Hepatocyte (in vitro differentiated cells): ENCODE data around the gene SHE. TPM values are rescaled to one million over a fixed set of nuclear protein-coding genes. Genes with fewer than 3 reads are reported as not detected.

Experiments
- DNase-seq: peaks from one replicate; pipeline ENCODE4 v3.0.0-alpha.2; 2016; ENCODE audit warnings: low spot score
- H2AFZ ChIP-seq: fragments of 200-600 bp; sonication (generic); 2 replicates; pipeline ENCODE4 v1.6.0; 2016; ENCODE audit warnings: antibody characterized with exemption, mild to moderate bottlenecking
- H3K27ac ChIP-seq: fragments of 200-600 bp; sonication (generic); 2 replicates; pipeline ENCODE4 v1.5.1; 2016; ENCODE audit warnings: mild to moderate bottlenecking
- H3K27me3 ChIP-seq: fragments of 200-600 bp; sonication (generic); 2 replicates; pipeline ENCODE4 v1.6.1; 2016
- H3K36me3 ChIP-seq: fragments of 200-600 bp; sonication (generic); replicated peaks from 2 replicates; pipeline ENCODE4 v1.5.1; 2016; ENCODE audit warnings: low read depth; ENCODE audit not compliant: insufficient read depth
- H3K4me1 ChIP-seq: fragments of 200-600 bp; sonication (generic); 2 replicates; pipeline ENCODE4 v1.5.1; 2016; ENCODE audit warnings: mild to moderate bottlenecking, moderate library complexity; ENCODE audit not compliant: insufficient read depth
- H3K4me2 ChIP-seq: fragments of 200-600 bp; sonication (generic); 2 replicates; pipeline ENCODE4 v1.6.0; 2016
- H3K4me3 ChIP-seq: fragments of 200-600 bp; sonication (generic); 2 replicates; pipeline ENCODE4 v1.5.1; 2016; ENCODE audit warnings: mild to moderate bottlenecking
- H3K79me2 ChIP-seq: fragments of 200-600 bp; sonication (generic); 2 replicates; pipeline ENCODE4 v1.6.0; 2017; ENCODE audit warnings: mild to moderate bottlenecking
- H3K9me2 ChIP-seq: fragments of 200-600 bp; sonication (generic); replicated peaks from 2 replicates; pipeline ENCODE4 v1.6.0; 2017; ENCODE audit warnings: mild to moderate bottlenecking; ENCODE audit not compliant: insufficient read depth
- H3K9me3 ChIP-seq: fragments of 200-600 bp; sonication (generic); 2 replicates; pipeline ENCODE4 v1.5.1; 2016; ENCODE audit warnings: low read depth, mild to moderate bottlenecking
- H4K20me1 ChIP-seq: fragments of 200-600 bp; sonication (generic); 2 replicates; pipeline ENCODE4 v1.6.0; 2016; ENCODE audit warnings: mild to moderate bottlenecking; ENCODE audit not compliant: insufficient read depth, poor library complexity, severe bottlenecking
- CTCF ChIP-seq: fragments of 200-600 bp; sonication (generic); IDR thresholded peaks from 2 replicates; pipeline ENCODE4 v1.5.1; 2016; ENCODE audit warnings: antibody characterized with exemption, mild to moderate bottlenecking; ENCODE audit not compliant: poor library complexity
- EZH2 ChIP-seq: fragments of 200-600 bp; sonication (generic); IDR thresholded peaks from 2 replicates; pipeline ENCODE4 v1.6.1; 2016; ENCODE audit warnings: antibody characterized with exemption, mild to moderate bottlenecking, borderline replicate concordance
- EZH2phosphoT487 ChIP-seq: fragments of 200-600 bp; sonication (generic); IDR thresholded peaks from one replicate; pipeline ENCODE4 v1.6.1; 2018; ENCODE audit warnings: antibody characterized with exemption, mild to moderate bottlenecking, low read depth, moderate library complexity; ENCODE audit not compliant: unreplicated experiment, severe bottlenecking
- WGBS: methylation state at CpG from one replicate; pipeline ENCODE4 v1.1.6; 2016; ENCODE audit warnings: low lambda C conversion rate; ENCODE audit errors: missing lambda C conversion rate; 5-methylcytosine and 5-hydroxymethylcytosine counted together
- polyA plus RNA-seq: library from polyadenylated mRNA; unstranded; fragments of >200 nt; fragmentation: Nextera tagmentation; extraction: Ambion mirVana; gene quantifications from 2 replicates; pipeline ENCODE4 v1.2.1, GENCODE V29; 2016
- total RNA-seq: library from RNA; depleted of rRNA; stranded (reverse); fragments of >200 nt; gene quantifications from 2 replicates; pipeline ENCODE4 v1.2.3, GENCODE V29; 2014

The SHE gene
- total and polyA plus RNA-seq, 2 experiments from 2014 or later, result 0.60 TPM; not detected in 1

GRCh38 chr1:154456631-154457030, 45.6 kb downstream of the SHE start:
- WGBS, result 93% methylated on average over 6 of the region's 6 CpGs
- Histone ChIP-seq H2AFZ (no peak overlapping the region), H3K9me2 (no peaks in the 10 kb centered on the region), H3K79me2 (no peaks in the 10 kb centered on the region), H3K4me1 (no peaks in the 10 kb centered on the region), H3K4me2 (no peak overlapping the region), H3K36me3 (no peaks in the 10 kb centered on the region), H3K9me3 (no peaks in the 10 kb centered on the region), H3K27ac (no peak overlapping the region), H3K4me3 (no peak overlapping the region), H4K20me1 (no peaks in the 10 kb centered on the region), H3K27me3 (no peaks in the 10 kb centered on the region)
- TF ChIP-seq EZH2phosphoT487 (no peak), CTCF (no peak), EZH2 (no peak)
- no peak for DNase-seq

- H3K36me3 ChIP-seq, result no peaks in the 10 kb centered on the region
- no peak overlapping the region for H3K27ac ChIP-seq
These were observed 47.7 kb downstream of the SHE start for GRCh38 chr1:154454386-154455120.

GRCh38 chr1:154453574-154454352, 48.4 kb downstream of the SHE start:
- H2AFZ ChIP-seq, result no peak overlapping the region
- H3K27me3 ChIP-seq, result no peaks in the 10 kb centered on the region
- DNase-seq, result no peak
- H3K4me1 ChIP-seq, result no peaks in the 10 kb centered on the region
- no peak overlapping the region for H3K4me2 ChIP-seq
- H3K36me3 ChIP-seq, result no peaks in the 10 kb centered on the region
- 84% methylated on average over 5 of the region's 5 CpGs for WGBS
- no peak overlapping the region for H3K27ac ChIP-seq
- H3K9me2 ChIP-seq, result no peaks in the 10 kb centered on the region
- H3K9me3 ChIP-seq, result no peaks in the 10 kb centered on the region
- H4K20me1 ChIP-seq, result no peaks in the 10 kb centered on the region
- H3K79me2 ChIP-seq, result no peaks in the 10 kb centered on the region
- H3K4me3 ChIP-seq, result no peak overlapping the region
- TF ChIP-seq EZH2 (no peak), CTCF (no peak), EZH2phosphoT487 (no peak)

More at GRCh38 chr1:154454386-154455120, 47.7 kb downstream of the SHE start:
- Histone ChIP-seq H3K4me2 (no peak overlapping the region), H3K4me1 (no peaks in the 10 kb centered on the region), H3K4me3 (no peak overlapping the region), H3K79me2 (no peaks in the 10 kb centered on the region), H3K27me3 (no peaks in the 10 kb centered on the region), H3K9me3 (no peaks in the 10 kb centered on the region), H2AFZ (no peak overlapping the region), H3K9me2 (no peaks in the 10 kb centered on the region), H4K20me1 (no peaks in the 10 kb centered on the region)
- no peak for DNase-seq
- TF ChIP-seq EZH2phosphoT487 (no peak), EZH2 (no peak), CTCF (no peak)
- 88% methylated on average over 5 of the region's 5 CpGs for WGBS
